GM18858 (cell line): ENCODE data around the gene NDUFB4.
"Not testable (repeated sequence)": the region's sequence is repeated elsewhere in the genome, so short reads cannot be mapped to it uniquely, and the experiment has no call there.

Experiments
- ATAC-seq: cut with Tn5 transposase; IDR thresholded peaks from one replicate; pipeline ENCODE4 v1.9.1; 2021; ENCODE audit not compliant: unreplicated experiment

Gene NDUFB4

DNA sequence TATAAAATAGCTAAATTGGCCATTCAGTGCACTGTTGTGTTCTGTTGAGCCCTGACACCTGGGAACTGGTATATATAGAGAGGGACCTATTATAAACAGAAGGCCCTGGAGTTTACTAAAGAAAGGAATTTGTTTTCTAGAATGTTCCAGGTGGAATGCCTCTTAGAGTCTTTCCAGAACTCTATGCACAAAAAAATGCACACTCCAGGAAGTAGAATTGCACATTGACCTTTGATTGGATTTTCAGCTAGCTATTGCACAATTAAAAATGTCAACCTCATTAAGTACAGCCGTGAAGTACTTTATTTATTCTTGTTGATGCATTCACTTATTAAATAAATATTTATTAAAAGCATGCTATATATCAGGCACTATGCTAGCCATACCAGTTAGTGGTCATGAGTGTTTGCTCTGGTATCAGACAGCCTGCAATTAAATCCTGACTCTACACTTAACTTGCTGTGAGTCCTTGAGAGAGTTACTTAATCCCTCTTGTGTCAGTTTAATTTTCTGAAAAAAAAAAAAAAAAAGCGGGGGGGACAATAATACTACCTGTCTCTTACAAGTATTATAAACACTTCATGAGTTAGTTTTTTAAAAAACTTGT, 40.8 kb downstream of the NDUFB4 start:
- ATAC-seq: no peak

DNA sequence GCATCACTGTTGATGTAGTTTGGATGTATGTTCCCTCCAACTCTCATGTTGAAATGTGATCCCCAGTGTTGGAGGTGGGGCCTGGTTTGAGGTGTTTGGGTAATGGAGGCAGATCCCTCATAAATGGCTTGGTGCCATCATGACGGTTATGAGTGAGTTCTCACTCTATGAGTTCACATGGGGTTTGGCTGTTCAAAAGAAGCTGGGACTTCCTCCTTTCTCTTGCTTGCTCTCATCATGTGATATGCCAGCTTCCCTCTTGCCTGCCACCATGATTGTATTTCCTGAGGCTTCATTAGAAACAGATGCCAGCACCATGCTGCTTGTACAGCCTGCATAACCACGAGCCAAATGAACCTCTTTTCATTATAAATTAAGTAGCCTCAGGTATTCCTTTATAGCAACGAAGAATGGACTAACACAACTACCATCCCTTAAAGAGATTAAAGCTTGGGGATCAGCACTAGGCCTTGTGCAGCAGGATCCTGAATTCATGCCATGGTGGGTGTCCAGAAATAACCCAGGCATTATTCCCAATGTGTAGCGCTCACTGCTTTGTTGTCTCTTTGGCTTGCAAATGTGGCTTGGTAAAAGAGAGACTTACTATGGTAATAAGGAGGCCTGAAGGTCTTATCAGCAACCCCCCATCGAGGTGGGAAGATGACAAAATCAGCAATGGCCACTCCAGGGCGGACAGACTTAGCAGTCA, 41.9 kb downstream of the NDUFB4 start:
- ATAC-seq: no peak

DNA sequence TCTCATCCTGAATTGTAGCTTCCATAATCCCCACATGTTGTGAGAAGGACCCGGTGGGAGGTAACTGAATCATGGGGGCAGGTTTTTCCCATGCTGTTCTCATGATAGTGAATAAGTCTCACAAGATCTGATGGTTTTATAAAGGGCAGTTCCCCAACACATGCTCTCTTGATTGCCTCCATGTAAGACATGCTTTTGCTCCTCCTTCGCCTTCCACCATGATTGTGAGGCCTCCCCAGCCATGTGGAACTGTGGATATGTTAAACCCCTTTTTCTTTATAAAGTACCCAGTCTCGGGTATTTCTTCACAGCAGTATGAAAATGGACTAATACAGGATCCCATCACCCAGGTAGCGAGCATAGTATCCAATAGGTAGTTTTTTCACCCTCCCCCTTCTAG, 42.7 kb downstream of the NDUFB4 start:
- ATAC-seq: not testable (repeated sequence)

DNA sequence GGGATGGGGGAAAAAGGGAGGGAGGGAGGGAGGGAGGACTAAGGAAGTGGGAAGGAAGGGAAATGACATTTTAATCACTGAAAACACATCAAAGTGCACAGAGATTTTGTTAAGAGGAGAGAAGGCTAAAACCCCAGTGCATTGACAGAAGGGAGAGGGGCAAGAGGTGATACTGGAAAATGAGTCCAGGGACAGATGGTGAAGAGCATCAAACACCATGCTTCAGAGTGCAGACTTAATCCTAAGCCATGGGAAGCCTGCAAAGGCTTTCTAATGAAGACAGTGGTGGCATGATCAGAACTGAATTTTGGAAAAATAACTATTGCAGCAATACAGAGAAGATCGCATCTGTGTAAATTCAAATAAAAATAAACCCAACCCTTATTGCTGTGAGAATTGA, 44.1 kb downstream of the NDUFB4 start:
- ATAC-seq: no peak

DNA sequence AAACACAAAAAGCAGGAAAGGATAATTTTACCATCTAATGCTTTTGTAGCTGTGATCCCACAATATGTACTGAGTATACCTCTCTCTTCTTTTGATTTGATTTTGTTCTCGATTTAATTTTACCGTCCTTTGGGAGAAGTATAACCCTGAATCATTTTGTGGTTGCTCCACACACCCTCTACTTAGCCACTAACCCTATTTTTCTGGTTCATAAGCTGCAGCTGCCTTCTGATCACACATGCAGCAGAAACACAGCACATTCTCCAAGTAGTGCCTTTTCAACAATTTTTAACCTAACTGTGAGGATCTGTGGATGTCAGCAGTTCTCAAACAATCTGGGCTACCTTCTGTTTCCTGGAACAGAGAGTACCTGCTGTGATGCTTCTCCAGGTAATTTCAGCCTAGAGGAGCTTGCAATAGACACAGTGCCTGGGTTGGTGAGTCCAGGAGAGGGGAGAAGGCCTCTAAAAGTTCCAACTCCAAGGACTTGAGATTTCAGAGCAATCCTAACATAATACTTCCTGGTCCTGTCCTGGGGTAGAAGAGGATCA, 45.6 kb downstream of the NDUFB4 start:
- ATAC-seq: no peak

DNA sequence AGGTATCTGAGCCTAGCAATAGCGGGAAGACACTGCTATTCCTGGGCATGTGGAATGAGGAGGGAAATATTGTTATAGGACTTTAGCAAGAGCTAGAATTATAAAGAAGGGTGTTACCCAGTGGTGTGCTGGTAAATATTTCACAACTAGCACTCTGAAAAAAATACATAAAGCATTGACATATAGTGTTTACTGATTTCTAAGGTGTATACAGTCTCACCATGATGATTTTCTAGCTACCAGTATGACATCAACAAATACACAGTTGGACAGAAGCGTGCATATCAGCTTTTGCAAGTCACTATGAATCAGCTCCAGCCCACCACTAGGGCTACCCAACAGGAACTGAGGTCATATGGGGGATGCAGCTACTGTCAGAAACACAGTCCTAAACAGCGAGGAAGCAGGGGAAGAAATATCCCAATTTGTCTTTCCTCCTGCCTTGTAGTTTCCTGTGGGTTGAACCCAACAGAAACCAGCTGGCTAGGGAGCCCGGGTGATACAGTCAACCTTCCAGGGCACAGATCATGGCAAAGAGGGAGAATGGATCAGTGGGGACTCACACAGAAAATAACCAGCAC, 46.3 kb downstream of the NDUFB4 start:
- ATAC-seq: no peak

DNA sequence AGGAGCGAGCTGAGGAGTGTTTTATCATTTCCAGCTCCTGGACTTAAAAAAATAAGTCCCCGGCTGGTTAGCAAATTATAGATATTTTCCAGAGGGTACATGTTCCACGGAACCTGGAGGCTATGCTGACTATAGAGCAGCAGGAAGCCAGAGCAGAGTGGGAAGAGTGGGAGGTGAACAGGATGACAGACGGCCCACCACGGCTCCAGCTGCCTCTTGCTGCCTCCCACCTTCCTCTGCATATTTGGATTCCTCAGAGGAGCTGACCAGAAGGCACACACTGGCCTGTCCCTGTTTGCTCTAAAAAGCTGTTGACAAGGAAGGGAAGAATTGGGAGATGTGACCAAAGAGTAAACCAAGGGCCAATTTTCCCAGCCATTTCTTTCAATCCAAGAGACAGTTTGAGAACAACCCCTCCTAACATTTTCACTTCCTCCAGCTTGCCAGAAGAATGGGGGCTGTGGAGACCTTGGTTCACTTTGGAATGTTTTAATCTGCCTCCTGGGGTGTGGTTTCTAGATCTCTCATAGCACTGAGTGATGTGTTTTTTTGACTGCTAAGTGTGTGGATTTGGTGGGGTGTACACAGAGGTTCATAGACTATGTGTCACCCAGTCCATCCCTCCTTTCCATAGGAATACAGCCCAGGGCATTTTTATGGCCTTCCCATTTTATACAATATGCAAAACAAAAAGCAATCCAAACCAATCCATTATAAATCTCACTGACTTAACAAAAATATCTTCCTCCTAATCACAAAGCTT, 49.1 kb downstream of the NDUFB4 start:
- no peak for ATAC-seq

DNA sequence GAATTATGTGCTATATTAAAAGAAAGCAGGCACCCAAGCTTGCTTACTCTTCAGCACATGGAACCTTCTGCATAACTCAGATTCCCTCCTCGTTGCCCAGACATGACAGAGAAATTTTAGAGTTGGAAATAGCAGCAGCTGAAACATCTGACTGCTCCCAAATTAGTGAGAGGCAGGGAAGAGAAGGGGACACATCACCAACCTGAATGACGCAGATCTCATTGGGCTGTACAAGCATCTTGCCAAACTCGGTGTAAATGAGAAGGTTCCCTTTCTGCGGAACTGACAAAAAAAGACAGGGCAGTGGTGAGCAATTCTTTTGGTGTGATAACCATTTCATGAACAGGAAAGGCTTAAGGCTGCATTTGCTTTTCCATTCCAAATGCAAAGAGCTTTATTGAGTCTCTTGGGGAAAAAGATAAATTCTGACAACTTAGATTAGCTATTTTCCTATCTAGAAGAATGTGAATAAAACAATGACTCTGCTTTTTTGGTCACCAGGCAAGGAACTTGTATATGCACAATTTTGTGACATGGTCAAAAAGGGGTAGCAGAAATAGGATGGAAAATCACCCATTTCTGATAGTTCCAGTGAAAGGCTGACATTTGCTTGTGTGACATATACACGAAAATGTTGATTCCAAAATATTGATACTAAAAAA, 50.8 kb downstream of the NDUFB4 start:
- no peak for ATAC-seq

DNA sequence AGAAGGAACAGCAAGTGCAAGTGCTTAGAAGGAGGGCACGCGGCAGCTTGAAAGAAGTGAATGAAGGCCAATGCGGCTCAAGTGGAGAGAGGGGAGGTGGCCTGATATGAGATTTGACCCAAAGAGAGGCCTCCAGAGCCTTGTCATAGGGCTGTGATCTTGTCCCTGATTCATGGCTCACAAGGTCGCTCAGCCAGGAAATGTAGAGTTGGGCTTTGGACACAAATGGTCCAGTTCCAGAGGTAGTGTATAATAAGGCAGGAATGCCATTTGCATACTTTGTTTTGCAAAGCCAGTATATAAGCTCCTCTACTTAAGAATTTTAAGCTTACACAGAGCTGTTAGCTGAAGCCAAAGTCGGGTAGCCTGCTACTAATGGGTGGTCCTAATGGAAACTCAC, 52.2 kb downstream of the NDUFB4 start:
- no peak for ATAC-seq

DNA sequence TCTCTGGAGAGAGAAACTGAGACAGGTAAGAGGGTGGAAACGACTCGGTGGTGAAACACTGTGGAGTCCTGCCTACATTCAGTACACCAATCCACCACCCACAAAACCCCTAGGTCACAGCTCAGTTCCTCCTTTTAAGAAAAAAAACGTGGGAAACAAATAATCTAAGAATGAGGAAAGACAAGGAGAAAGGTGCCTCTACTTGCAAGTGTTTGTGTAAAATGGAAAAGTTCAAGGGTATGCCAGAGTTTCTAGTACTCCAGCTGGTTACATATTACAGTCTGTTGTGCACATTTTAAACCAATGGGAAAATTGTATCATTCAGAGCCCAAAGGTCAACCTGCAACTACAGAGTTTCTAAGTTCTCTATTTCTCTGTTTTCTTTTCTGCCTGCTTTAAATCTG, 53.7 kb downstream of the NDUFB4 start:
- ATAC-seq: no peak

DNA sequence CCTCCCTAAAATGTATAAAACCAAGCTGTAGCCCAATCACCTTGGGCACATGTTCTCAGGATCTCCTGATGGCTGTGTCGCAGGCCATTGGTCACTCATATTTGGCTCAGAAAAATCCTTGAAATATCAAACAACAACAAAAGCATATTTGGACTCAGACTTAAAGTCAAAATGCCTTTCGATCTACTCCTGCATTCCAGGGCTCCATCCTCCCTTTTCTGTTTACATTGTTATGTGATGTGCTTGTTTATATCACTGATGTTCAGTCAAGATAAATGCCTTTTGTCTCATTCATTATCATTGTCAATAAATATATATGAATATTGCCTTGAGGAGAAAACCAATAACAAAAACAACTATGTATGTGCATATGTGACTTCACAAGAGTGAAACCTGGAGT, 54.2 kb downstream of the NDUFB4 start:
- ATAC-seq: no peak
